DOHH2 (cell line): ENCODE data around the gene CAMKMT.

Source experiments
- H3F3A ChIP-seq: fragments of 200-600 bp; sonication (generic), shearing (Covaris generic); 2 replicates; pipeline ENCODE4 v1.6.0; 2016; ENCODE audit warnings: antibody characterized with exemption, mild to moderate bottlenecking; ENCODE audit not compliant: control insufficient read depth, insufficient read depth
- H3K27ac ChIP-seq: fragments of 200-600 bp; sonication (generic); 2 replicates; pipeline ENCODE4 v1.5.1; 2014; ENCODE audit warnings: low read depth, mild to moderate bottlenecking, low read length, moderate library complexity
- H3K27me3 ChIP-seq: fragments of 200-600 bp; sonication (generic); 2 replicates; pipeline ENCODE4 v1.6.1; 2014; ENCODE audit warnings: mild to moderate bottlenecking, low read length, mixed read lengths; ENCODE audit not compliant: control insufficient read depth
- H3K36me3 ChIP-seq: fragments of 200-600 bp; sonication (generic); 2 replicates; pipeline ENCODE4 v1.6.1; 2014; ENCODE audit warnings: mild to moderate bottlenecking, low read length, moderate library complexity, mixed read lengths; ENCODE audit not compliant: control insufficient read depth
- H3K4me1 ChIP-seq: fragments of 200-600 bp; sonication (generic); 2 replicates; pipeline ENCODE4 v1.6.1; 2014; ENCODE audit warnings: mild to moderate bottlenecking, low read length, mixed read lengths; ENCODE audit not compliant: control insufficient read depth
- H3K4me2 ChIP-seq: fragments of 200-600 bp; sonication (generic); 2 replicates; pipeline ENCODE4 v1.6.0; 2014; ENCODE audit warnings: mild to moderate bottlenecking, low read length, moderate library complexity
- H3K4me3 ChIP-seq: fragments of 200-600 bp; sonication (generic); 2 replicates; pipeline ENCODE4 v1.5.1; 2014; ENCODE audit warnings: mild to moderate bottlenecking, low read length, mixed read lengths
- H3K79me2 ChIP-seq: fragments of 200-600 bp; sonication (generic); 2 replicates; pipeline ENCODE4 v1.6.1; 2014; ENCODE audit warnings: mild to moderate bottlenecking, low read length, mixed read lengths; ENCODE audit not compliant: control insufficient read depth
- H3K9me2 ChIP-seq: fragments of 200-600 bp; sonication (generic); replicated peaks from 2 replicates; pipeline ENCODE4 v1.6.1; 2014; ENCODE audit warnings: mild to moderate bottlenecking, low read length, mixed read lengths; ENCODE audit not compliant: control insufficient read depth
- H3K9me3 ChIP-seq: fragments of 200-600 bp; sonication (generic); 2 replicates; pipeline ENCODE4 v1.6.1; 2014; ENCODE audit warnings: antibody characterized with exemption, low read length, mixed read lengths; ENCODE audit not compliant: control insufficient read depth, insufficient read depth
- H4K20me1 ChIP-seq: fragments of 200-600 bp; sonication (generic); 2 replicates; pipeline ENCODE4 v1.6.0; 2014; ENCODE audit warnings: low read depth, mild to moderate bottlenecking, antibody characterized with exemption, low read length, moderate library complexity; ENCODE audit not compliant: control insufficient read depth, insufficient read depth
- EZH2phosphoT487 ChIP-seq: fragments of 200-600 bp; sonication (generic); IDR thresholded peaks from 2 replicates; pipeline ENCODE4 v1.6.1; 2017; ENCODE audit warnings: borderline replicate concordance, mild to moderate bottlenecking, antibody characterized with exemption, low read length, moderate library complexity, mixed read lengths
- TF ChIP-seq, protein P1 (sequence below): fragments of 200-600 bp; sonication (generic); IDR thresholded peaks from one replicate; pipeline ENCODE4 v1.5.1; 2014; ENCODE audit warnings: antibody characterized with exemption, mild to moderate bottlenecking, low read depth, low read length; ENCODE audit not compliant: poor library complexity, severe bottlenecking

The CAMKMT gene

DNA sequence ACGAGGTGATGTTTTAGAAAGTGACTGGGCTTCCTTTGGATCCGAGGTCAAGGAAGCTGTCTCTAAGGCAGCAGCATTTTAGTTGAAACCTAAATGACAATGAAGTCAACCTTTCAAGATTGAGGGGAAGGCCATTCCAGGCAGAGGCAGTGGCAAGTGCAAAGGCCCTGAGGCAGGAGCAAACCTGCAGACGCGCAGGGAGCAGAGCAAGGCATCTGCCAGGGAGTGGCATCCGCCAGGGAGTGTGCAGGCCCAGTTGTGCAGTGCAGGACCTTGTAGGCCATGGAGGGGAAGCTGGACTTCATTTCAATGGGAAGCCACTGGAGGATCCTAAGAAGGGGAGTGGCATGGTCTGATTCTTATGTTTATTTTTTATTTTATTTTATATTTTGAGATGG lies 425.1 kb downstream of the CAMKMT start:
- Histone ChIP-seq H4K20me1 (no peaks in the 10 kb centered on the region), H3K4me3 (no peak overlapping the region), H3K27ac (no peak overlapping the region), H3K4me1 (no peaks in the 10 kb centered on the region), H3K79me2 (no peaks in the 10 kb centered on the region), H3K4me2 (no peak overlapping the region), H3K9me3 (no peaks in the 10 kb centered on the region), H3K27me3 (no peaks in the 10 kb centered on the region; the same call in 1 of the 2 replicates), H3K9me2 (no peaks in the 10 kb centered on the region), H3K36me3 (no peaks in the 10 kb centered on the region), H3F3A (no peaks in the 10 kb centered on the region)
- no peak for TF ChIP-seq EZH2phosphoT487
- TF ChIP-seq, protein P1, sequence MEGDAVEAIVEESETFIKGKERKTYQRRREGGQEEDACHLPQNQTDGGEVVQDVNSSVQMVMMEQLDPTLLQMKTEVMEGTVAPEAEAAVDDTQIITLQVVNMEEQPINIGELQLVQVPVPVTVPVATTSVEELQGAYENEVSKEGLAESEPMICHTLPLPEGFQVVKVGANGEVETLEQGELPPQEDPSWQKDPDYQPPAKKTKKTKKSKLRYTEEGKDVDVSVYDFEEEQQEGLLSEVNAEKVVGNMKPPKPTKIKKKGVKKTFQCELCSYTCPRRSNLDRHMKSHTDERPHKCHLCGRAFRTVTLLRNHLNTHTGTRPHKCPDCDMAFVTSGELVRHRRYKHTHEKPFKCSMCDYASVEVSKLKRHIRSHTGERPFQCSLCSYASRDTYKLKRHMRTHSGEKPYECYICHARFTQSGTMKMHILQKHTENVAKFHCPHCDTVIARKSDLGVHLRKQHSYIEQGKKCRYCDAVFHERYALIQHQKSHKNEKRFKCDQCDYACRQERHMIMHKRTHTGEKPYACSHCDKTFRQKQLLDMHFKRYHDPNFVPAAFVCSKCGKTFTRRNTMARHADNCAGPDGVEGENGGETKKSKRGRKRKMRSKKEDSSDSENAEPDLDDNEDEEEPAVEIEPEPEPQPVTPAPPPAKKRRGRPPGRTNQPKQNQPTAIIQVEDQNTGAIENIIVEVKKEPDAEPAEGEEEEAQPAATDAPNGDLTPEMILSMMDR = no peak

GRCh38 chr2:44787663-44788062 lies 425.9 kb downstream of the CAMKMT start:
- H4K20me1 ChIP-seq = no peaks in the 10 kb centered on the region
- no peaks in the 10 kb centered on the region for H3K9me3 ChIP-seq
- H3K4me2 ChIP-seq = no peak overlapping the region
- TF ChIP-seq, protein P1 = no peak
- TF ChIP-seq EZH2phosphoT487 = no peak
- no peaks in the 10 kb centered on the region for H3K79me2 ChIP-seq
- no peak overlapping the region for H3K4me3 ChIP-seq
- no peaks in the 10 kb centered on the region for H3K4me1 ChIP-seq
- H3K27me3 ChIP-seq = no peaks in the 10 kb centered on the region; the same call in 1 of the 2 replicates
- H3F3A ChIP-seq = no peaks in the 10 kb centered on the region
- no peaks in the 10 kb centered on the region for H3K9me2 ChIP-seq
- no peaks in the 10 kb centered on the region for H3K36me3 ChIP-seq
- H3K27ac ChIP-seq = no peak overlapping the region

DNA sequence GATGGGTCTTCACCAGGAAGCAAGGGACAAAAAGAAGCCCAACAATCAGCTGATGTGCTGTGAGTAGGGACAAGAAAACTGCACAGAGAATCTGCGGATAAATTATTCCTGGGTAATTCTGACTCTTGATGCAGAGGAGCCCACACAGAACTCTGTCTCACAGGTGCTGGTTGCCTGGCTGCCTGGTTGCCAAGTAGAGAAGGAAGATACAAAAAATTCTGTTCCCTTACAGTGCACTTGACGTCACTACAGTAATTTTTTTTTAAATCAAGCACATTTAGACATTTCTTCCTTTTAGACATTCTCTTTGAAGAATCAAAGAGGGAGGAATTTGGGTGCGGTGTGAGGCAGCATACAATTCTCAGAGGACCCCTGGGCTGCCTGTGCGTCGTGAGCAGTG lies 427.7 kb downstream of the CAMKMT start:
- Histone ChIP-seq H3K9me2 (no peaks in the 10 kb centered on the region), H3K27me3 (no peaks in the 10 kb centered on the region; the same call in 1 of the 2 replicates), H3K27ac (no peak overlapping the region), H4K20me1 (no peaks in the 10 kb centered on the region), H3K4me1 (no peaks in the 10 kb centered on the region), H3K9me3 (no peaks in the 10 kb centered on the region), H3K4me2 (no peak overlapping the region), H3K4me3 (no peak overlapping the region), H3F3A (no peaks in the 10 kb centered on the region), H3K79me2 (no peaks in the 10 kb centered on the region), H3K36me3 (no peaks in the 10 kb centered on the region)
- no peak for TF ChIP-seq EZH2phosphoT487
- TF ChIP-seq, protein P1 = no peak
